Erythroblast (primary cell): Measurements from ENCODE around the gene ZNF831.

Source experiments
- GATA1 ChIP-seq: IDR thresholded peaks from 2 replicates; pipeline ENCODE4 v1.6.1; 2011; ENCODE audit warnings: low read depth, mild to moderate bottlenecking, control low read depth, low read length, moderate library complexity
- POLR2A ChIP-seq: IDR thresholded peaks from 2 replicates; pipeline ENCODE4 v1.6.1; 2011; ENCODE audit warnings: mild to moderate bottlenecking, low read length

DNA sequence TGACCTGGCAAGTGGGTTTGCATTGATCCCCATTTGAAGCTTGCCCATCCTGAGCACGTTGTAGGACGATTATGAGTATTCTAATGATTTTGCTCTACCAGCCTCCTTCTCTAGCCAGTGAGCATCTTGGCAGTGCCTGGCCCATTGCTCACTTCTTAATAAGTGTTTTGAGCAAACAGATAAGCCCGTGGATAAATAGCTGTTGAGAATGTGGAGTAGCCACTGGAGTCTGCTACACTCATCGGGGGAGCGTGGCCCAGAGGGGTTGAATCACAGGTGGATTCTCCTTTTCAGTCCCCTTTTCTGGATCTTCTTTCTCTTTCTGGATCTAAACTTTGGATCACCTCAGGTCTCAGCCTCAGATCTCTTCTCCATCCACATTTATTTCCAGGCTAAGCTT, 120.8 kb downstream of the ZNF831 start:
- TF ChIP-seq POLR2A = no peak
- TF ChIP-seq GATA1 = no peak
